ENCODE measurements around the gene ACO2.

- no peak for TF ChIP-seq CTCF (IDR thresholded peaks at IDR 0.05)
- no peak for TF ChIP-seq POLR2A (IDR thresholded peaks at IDR 0.05)
Measured at GRCh38 chr22:41511521-41511968, 42.6 kb downstream of the ACO2 start.
